ENCODE measurements around the gene KIDINS220. TPM values are rescaled to one million over a fixed set of nuclear protein-coding genes. Genes with fewer than 3 reads are reported as not detected.

The KIDINS220 gene
- total RNA-seq, 6 experiments from 2014 or later = 17.0 to 24.8 (median 21.5) TPM

DNA sequence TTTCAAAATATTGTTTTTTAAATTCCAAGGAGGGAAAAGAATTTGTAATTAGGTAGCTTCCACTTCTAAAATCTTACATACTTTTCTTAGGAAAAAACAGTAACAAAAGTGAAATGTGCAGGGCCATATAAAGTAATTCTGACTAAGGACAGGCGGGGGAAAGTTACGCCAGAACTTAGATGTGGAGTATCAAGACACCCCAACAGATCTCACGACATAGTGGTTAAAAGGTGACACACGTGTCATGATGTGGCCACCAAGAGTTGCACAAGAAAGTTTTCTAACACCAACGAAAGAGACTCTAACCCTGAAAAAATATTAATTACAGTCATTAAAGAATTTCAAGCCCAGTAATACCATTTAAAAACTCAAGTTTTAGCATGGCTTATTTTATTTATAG lies 51.0 kb downstream of the KIDINS220 start:
- no peak overlapping the region for H3K4me3 ChIP-seq
- TF ChIP-seq POLR2A (IDR thresholded peaks at IDR 0.05) = no peak
- TF ChIP-seq, protein P1, sequence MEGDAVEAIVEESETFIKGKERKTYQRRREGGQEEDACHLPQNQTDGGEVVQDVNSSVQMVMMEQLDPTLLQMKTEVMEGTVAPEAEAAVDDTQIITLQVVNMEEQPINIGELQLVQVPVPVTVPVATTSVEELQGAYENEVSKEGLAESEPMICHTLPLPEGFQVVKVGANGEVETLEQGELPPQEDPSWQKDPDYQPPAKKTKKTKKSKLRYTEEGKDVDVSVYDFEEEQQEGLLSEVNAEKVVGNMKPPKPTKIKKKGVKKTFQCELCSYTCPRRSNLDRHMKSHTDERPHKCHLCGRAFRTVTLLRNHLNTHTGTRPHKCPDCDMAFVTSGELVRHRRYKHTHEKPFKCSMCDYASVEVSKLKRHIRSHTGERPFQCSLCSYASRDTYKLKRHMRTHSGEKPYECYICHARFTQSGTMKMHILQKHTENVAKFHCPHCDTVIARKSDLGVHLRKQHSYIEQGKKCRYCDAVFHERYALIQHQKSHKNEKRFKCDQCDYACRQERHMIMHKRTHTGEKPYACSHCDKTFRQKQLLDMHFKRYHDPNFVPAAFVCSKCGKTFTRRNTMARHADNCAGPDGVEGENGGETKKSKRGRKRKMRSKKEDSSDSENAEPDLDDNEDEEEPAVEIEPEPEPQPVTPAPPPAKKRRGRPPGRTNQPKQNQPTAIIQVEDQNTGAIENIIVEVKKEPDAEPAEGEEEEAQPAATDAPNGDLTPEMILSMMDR (IDR thresholded peaks at IDR 0.05) = no peak
- H3K27me3 ChIP-seq = no peaks in the 10 kb centered on the region
- no peak for DNase-seq
- no peaks in the 10 kb centered on the region for H3K4me1 ChIP-seq
- no peak overlapping the region for H3K27ac ChIP-seq
- peaks cover 0 to 37% (median 9%) of the 10 kb centered on the region in 4 donors for H3K36me3 ChIP-seq
- 83% methylated on average over 5 of the region's 5 CpGs for WGBS (ENCODE audit: insufficient coverage, low coverage, low lambda C conversion rate, missing lambda C conversion rate)
- H3K9me3 ChIP-seq = no peaks in the 10 kb centered on the region
- intact Hi-C loops (cut with DNase I) = no loop called here
- no peak for ATAC-seq

DNA sequence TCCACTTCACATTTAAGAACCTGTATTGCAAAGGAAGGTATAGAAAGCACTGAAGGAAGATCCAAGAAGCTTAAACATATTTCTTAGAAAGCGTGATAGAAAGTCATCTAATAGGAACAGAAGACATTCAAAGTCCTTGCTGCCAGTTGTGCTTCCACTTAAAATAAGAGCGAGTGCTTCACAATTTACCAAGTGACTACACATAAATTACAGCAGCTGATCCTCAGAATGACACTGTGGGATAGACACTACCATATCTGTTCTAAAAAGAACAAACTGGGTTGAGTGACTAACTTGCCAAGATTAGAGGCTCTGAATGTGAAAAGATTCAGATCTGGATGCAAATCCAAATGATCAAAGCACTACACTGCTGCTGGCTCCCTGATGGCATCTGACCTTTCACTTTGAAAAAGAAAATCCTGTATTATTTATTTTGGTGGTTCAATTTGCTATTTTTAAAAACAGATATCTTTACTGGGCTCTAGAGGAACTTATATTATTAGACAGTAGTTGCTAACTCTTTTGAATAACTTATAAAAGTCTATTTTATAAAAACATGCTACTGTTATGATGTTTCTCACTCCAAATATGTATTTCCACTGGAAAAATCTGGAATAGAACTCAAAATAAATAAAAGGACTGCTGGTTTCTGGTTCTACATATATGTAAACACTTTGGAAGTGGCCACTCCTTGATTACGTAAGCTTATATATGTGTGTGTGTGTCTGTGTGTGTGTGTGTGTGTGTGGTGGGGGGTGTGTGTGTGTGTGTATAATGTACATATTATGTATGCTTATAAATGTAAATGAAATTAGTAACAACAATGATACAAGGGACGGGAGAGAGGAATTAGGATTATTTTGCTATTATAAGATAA lies 57.4 kb downstream of the KIDINS220 start:
- Histone ChIP-seq H3K9me3 (no peaks in the 10 kb centered on the region), H3K4me3 (no peak overlapping the region), H3K4me1 (no peaks in the 10 kb centered on the region), H3K27ac (no peak overlapping the region), H3K36me3 (peaks cover 0 to 49% (median 14%) of the 10 kb centered on the region in 4 donors), H3K27me3 (no peaks in the 10 kb centered on the region)
- intact Hi-C loops (cut with DNase I) = no loop called here
- DNase-seq = no peak
- TF ChIP-seq POLR2A (IDR thresholded peaks at IDR 0.05) = no peak
- TF ChIP-seq, protein P1 (IDR thresholded peaks at IDR 0.05) = no peak
- ATAC-seq = no peak
- WGBS (ENCODE audit: insufficient coverage, low coverage, low lambda C conversion rate, missing lambda C conversion rate) = 81% methylated on average over 3 of the region's 4 CpGs

DNA sequence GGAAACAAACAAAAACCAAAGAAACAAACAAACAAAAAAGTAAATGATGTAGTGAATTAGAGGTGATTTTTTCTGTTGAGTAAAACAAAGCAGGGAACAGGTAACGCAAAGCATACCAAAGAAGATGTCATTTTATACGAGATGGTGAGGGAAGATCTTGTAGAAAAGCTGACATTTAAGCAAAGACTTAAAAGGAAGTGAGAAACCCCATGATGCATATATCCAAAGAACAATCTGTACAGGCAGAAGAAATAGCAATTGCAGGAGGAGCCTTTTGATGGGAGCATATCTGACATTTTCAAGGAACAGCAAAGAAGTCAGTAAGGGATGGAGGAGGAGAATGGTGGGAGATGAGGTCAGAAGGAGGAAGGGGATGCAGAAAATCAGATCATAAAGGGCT lies 63.0 kb downstream of the KIDINS220 start:
- intact Hi-C loops (cut with DNase I) = no loop called here
- no peak overlapping the region for H3K27ac ChIP-seq
- no peak overlapping the region for H3K4me3 ChIP-seq
- DNase-seq (no peak), ATAC-seq (no peak)
- H3K4me1 ChIP-seq = no peaks in the 10 kb centered on the region
- WGBS (ENCODE audit: insufficient coverage, low coverage, low lambda C conversion rate, missing lambda C conversion rate) = 100% methylated on average over 2 of the region's 2 CpGs
- TF ChIP-seq, protein P1 (IDR thresholded peaks at IDR 0.05) = no peak
- no peak for TF ChIP-seq POLR2A (IDR thresholded peaks at IDR 0.05)
- no peaks in the 10 kb centered on the region for H3K9me3 ChIP-seq
- no peaks in the 10 kb centered on the region for H3K27me3 ChIP-seq
- H3K36me3 ChIP-seq = peaks cover 0 to 50% (median 12%) of the 10 kb centered on the region in 4 donors

DNA sequence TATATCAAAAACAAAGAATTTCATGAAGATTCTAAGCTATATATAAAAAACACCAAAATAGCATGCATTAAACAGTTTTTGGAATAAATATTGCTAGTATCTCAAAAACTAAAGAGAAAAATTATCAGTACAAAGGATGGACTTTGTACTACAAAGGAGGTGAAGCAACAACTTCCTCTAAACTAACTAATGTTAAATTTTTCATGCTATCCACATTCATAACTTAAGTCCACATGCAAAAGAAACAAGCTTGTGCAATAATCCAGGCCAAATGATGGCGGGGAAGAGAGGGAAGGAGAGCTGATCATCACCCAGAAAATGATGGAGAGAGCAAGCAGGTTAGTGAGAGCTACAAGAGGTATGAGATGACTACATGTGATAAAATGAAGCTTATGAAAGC lies 70.1 kb downstream of the KIDINS220 start:
- DNase-seq (no peak), ATAC-seq (no peak)
- H3K9me3 ChIP-seq = no peaks in the 10 kb centered on the region
- H3K4me3 ChIP-seq = no peak overlapping the region
- H3K36me3 ChIP-seq = peaks cover 0 to 9% (median 2%) of the 10 kb centered on the region in 4 donors
- no peak overlapping the region for H3K27ac ChIP-seq
- WGBS (ENCODE audit: insufficient coverage, low coverage, low lambda C conversion rate, missing lambda C conversion rate) = 40% methylated on average over 1 of the region's 1 CpG
- H3K27me3 ChIP-seq = no peaks in the 10 kb centered on the region
- intact Hi-C loops (cut with DNase I) = no loop called here
- TF ChIP-seq POLR2A (IDR thresholded peaks at IDR 0.05) = no peak
- TF ChIP-seq, protein P1 (IDR thresholded peaks at IDR 0.05) = no peak
- peaks cover 0 to 9% (median 0%) of the 10 kb centered on the region in 4 donors for H3K4me1 ChIP-seq

Data from right lobe of liver (tissue), 6 donors.